SH-SY5Y (cell line): ENCODE data around the gene URGCP.

Source experiments
- GATA2 ChIP-seq: IDR thresholded peaks from 2 replicates; pipeline ENCODE4 v1.6.1; 2011; ENCODE audit warnings: mild to moderate bottlenecking, low read depth, low read length
- GATA3 ChIP-seq: IDR thresholded peaks from 2 replicates; pipeline ENCODE4 v1.6.1; 2011; ENCODE audit warnings: low read depth, mild to moderate bottlenecking, low read length, moderate library complexity

DNA sequence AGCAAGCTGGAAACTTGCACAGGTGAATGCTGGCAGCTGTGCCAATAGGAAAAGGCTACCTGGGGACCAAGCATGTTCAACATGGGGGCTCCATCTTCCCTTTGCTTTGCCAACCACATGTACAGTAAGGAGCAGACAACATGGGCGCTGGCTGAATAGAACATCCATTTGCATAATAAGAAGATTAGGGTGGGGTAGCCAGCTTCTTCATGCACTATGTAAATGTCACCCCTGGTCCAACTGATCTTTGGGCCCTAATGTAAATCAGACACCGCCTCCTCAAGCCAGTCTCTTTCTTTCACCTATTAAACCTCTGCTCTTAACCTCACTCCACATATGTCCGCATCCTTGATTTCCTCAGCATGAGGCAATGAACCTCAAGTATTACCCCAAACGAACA, 63.1 kb downstream of the URGCP start:
- TF ChIP-seq GATA3 = no peak
- TF ChIP-seq GATA2 = no peak
